Sigmoid colon (tissue), 4 donors: Measurements from ENCODE around the gene ITSN2.

Experiments
- CTCF ChIP-seq, 4 experiments: fragments of 450-650 bp in 3 of 4; fragments of 200-600 bp in 1 of 4; IDR thresholded peaks; one replicate each; pipeline ENCODE4 v1.5.1; 2016 to 2019; ENCODE audit warnings: antibody characterized with exemption in 4 of 4, mild to moderate bottlenecking in 3 of 4, moderate library complexity in 2 of 4
- EP300 ChIP-seq, 4 donors: sonication (generic); formaldehyde crosslinking; IDR thresholded peaks; one replicate each; pipeline ENCODE4 v1.6.1; 2017; ENCODE audit warnings: antibody characterized with exemption in 4 of 4
- POLR2A ChIP-seq, 2 donors: fragments of 450-650 bp; IDR thresholded peaks; one replicate each; pipeline ENCODE4 v1.6.1; 2016; ENCODE audit warnings: antibody characterized with exemption in 2 of 2, mild to moderate bottlenecking in 2 of 2, moderate library complexity in 2 of 2
- POLR2AphosphoS5 ChIP-seq, 4 donors: sonication (generic); formaldehyde crosslinking; IDR thresholded peaks; one replicate each; pipeline ENCODE4 v1.6.1; 2017; ENCODE audit warnings: antibody characterized with exemption in 4 of 4

DNA sequence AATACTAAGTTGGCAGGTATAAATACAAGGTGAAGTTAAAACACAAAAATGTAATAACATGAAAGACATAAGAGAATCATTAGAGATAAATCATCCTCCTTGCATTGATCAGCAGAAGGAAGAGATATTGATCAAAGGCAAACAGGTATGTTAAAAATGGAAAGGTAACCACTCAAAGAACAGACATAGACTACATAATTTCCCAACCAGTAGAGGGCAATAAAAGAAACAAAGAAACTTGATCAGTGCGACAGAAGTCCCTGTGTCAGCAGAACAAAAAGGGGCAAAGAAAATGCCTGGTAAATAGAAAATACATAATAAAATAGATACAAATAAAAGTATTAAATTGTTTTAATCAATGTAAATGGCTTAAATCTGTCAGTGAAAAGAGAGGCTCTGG is 131.9 kb downstream of the ITSN2 start:
- TF ChIP-seq CTCF (IDR thresholded peaks at IDR 0.05) (peak in 2 of 4 experiments; percentile 18 to 25), POLR2A (IDR thresholded peaks at IDR 0.05) (no peak), POLR2AphosphoS5 (IDR thresholded peaks at IDR 0.05) (no peak), EP300 (IDR thresholded peaks at IDR 0.05) (no peak)
